ENCODE measurements around the gene ETS1. TPM values are rescaled to one million over a fixed set of nuclear protein-coding genes. Genes with fewer than 3 reads are reported as not detected.

Gene ETS1
- total RNA-seq, 1 experiment from 2014 or later = 67.7 TPM

DNA sequence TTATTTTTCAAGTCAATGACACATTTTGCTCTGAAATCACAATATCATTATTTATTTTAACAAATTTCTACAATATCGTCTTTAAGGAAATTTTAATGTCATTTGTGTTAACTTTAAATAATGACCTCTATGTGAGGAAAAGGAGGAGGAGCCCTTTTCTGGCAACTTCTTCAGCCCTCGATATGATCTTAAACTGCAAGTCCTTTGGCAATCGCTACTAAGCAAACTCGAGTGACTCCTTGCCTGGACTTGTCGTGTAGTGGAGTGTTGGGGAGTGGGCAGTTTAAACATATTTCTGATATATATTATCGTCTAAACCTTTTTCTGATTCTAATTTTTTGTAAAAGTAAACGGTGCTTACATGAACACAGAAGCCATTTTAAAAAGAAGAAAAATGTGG lies 16.7 kb downstream of the ETS1 start:
- DNase-seq (ENCODE audit: low read depth) = no peak

- no peak for DNase-seq (ENCODE audit: low read depth)
Observed at GRCh38 chr11:128569291-128569690, 18.1 kb downstream of the ETS1 start.

- DNase-seq (ENCODE audit: low read depth) = no peak
Observed at GRCh38 chr11:128568166-128568778, 19.1 kb downstream of the ETS1 start.

GRCh38 chr11:128567130-128567529 lies 20.2 kb downstream of the ETS1 start:
- DNase-seq (ENCODE audit: low read depth) = no peak

- peak; percentile 50 for DNase-seq (ENCODE audit: low read depth)
Observed at GRCh38 chr11:128565881-128566280, 21.5 kb downstream of the ETS1 start.

DNA sequence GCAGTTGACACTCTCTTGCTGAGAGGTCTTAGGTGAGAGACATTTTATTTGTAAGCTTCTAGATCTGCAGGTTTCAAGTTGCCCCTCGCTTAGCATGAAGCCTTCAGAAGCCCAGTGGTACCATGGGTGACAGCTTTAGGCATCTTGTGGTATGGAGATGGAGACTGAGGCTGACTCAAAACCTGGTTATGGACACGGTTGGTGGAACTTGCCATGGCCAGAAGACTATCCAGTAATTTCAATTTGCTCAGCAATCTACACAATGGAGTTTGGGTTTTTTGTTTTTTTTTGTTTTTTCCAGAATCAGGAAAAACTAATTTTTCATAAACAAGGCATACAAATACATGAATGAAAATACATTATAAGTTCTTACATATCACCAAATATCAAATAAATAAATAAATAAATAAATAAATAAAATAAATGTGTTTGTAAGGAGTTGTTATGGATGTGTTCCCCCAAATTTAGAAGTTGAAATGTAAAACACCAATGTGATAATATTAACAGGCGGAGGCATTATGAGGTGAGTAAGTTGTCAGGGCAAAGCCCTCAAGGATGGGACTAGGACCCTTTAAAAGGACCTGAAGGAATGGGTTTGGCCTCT lies 22.6 kb downstream of the ETS1 start:
- no peak for DNase-seq (ENCODE audit: low read depth)

- no peak for DNase-seq (ENCODE audit: low read depth)
Observed at GRCh38 chr11:128563942-128564641, 23.3 kb downstream of the ETS1 start.

DNA sequence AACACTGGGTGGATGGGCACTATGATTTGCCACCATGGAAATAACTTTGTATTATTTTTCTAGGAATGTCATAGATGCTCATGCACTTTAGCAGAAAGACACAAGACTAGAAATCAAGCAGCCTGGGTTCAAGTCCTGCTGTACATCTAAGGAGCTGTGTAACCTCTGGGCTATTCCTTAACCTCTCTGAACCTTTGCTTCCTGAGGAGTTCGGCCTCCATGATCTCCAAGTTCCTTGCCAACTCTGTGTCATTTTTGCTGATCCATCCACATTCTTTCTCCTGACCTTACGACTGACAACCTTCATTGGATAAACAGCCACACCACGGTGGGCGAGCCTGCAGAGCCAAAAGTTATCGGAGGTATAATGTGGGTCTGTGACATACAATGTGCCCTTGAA lies 24.1 kb downstream of the ETS1 start:
- no peak for DNase-seq (ENCODE audit: low read depth)

DNA sequence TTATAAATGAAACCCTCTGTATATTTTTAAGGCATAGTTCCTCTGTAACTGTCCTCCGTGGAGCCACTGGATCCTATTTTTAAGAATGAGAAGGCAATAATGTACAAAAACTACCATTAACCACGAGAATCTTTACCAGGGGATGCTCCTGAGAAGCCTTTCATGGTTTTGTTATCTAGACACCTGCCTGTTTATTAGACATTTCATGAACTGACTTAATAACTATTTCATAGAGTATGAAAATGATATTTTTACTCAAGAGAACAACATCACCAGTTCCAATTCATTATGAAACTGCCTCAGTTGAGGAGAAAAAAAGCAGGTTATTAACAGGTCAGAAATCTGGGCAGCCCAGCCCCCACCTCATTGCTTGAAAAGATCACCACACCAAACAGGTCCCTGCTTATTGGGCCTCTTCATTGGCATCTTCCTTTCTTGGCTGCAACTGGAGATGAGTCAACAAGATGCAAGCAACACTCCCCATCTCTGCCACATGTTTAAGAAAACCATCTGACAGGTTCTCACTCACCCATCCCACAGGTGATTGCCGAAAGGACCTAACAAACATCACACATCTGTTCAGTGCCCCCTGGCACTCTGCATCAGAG lies 27.8 kb downstream of the ETS1 start:
- no peak for DNase-seq (ENCODE audit: low read depth)

DNA sequence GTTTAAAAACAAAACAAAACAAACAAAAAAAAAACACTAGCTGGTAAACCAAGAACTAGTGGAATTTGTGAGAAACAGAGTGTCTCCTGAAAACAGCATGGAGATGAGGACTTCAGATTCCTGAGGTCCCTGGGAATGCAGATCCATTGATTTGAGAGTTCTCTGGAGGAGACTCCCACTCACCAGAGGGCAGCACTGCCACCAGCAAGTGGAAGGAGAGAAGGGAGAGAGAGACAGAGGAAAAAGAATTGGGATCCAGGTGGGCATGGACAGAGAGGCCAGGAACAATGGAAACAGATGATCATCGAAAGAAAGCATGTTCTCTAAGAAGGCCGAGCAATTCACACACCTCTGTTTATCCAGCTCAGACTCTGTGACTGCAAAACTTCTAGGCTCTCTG lies 31.8 kb downstream of the ETS1 start:
- peak; percentile 58 for DNase-seq (ENCODE audit: low read depth)

DNA sequence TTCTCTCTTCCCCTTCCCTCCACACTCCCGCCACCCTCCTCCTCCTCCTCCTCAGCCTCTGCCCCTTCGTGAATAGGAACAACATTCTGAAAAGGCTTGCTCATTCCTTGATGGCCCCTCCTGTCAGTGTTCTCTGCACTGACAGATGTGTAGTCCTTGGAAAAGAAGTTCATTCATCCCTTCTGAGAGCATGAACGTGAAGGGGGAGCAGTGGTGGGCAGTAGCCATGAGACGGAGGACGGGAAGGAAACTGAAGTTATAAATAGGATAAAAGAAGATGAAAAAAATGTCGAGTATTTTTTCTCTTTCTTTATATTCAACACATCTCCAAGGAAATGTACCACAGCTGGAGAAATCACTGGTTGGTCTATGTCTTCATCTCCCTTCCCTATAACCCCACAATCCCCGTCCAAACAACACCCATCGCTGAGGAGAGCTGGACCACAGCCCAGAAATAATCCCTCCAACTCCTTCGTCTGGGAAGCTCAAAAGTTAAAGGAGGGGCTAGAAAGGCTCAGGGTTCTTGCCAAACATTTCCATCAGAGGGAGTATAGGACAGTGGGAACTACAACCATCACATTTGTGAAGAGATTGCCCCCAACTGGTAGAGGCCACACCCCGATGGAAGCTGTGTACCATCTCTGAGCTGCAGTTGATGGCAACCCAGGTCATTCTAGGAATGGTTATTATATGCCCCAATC lies 33.5 kb downstream of the ETS1 start:
- peak; percentile 58 for DNase-seq (ENCODE audit: low read depth)

DNA sequence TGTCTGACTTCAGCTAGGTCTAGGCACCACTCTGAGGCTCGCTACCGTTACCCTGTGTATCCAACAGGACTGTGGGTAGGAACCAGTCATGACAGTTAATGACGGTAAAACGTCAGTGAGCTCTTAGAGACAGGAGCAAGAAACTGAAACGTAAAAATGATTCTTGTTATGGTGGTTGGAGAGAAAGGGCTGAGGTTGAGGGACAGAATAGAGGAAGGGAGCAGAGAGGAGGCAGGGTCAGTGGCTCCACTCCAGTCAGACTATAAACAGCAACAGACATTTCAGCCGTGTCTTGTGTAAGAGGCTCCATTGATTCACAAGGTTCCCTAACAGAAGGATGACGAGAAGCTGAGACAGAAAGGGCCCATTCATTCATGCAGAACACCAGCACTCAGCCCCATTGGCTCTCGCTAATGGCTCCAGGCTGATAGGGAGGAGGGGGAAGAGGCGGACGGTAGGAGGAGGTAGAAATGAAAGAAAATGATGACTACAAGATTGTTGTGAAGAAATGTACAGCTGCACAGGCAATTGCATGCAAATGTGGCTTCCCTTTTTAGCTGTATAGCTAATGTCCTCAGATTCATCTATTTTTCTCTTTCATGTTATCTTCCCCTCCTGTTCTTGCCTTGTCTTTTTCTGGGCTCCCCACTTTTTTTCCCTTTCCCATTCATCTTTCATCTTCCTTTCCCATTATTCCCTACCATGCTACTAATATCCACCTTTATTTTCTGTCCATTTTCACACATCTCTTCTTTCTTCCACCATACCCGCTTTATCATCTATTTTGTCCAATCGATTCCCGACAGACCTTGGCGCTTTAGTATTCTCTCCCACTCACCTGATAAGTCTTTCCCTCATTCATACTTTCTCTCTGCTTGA lies 34.3 kb downstream of the ETS1 start:
- DNase-seq (ENCODE audit: low read depth) = no peak

DNA sequence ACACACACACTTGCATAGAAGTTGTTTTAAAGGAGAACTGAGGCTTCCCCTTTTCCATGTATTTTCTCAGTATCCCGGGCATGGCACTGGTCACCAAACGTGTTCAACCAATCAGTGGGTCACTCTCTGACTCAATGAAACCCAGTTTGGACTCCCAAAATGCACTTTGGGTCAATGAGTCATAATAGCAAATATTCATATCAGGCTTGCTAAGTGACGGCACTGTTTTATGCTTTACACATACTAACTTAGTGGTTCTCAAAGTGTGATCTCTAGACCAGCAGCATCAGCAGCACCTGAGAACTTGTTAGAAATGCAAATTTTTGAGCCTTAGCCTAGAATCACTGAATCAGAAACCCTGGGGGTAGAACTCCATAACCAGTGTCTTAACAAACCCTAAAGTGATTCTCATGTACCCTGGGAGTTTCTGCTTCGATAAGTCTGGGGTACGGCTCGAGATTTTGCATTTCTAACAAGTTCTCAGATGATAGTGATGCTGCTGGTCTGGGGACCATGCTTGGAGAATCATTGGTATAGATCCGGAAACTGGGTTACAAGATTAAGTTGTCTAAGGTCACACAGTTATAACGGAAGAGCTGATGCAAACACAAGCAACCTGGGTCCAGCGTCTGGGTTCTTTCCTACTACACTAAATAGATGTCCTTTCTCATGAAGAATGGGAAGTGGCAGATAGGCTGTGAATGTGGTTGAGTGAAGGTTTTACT lies 35.6 kb downstream of the ETS1 start:
- no peak for DNase-seq (ENCODE audit: low read depth)

- DNase-seq (ENCODE audit: low read depth) = no peak
Observed at GRCh38 chr11:128551058-128551457, 36.3 kb downstream of the ETS1 start.

DNA sequence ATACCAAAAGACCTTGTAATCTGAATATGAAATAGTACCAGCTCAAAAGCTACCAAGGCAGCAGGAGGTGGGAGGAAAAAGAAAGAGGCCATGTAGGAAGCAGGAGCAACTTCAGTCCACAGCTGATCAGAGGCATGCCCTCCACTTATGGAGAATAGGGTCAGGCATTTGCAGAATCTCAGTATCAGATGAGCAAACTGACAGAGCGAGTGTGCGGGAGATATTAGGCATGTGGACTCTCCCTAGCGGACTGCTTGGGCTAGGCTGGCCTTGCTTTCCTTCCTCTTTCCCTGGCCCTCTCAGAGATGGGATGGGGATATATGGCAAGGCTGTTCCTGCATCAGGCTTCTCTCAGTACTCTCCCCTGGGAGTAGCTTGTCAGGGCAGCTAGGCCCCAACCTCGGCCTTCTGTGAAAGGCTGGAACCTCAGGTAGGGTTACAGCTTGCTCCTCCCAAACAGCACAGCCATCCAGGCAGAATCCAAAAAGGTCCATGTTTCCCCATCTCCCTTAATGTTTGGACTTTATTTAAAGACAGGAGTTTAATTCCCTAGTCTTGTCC lies 37.0 kb downstream of the ETS1 start:
- DNase-seq (ENCODE audit: low read depth) = no peak

GRCh38 chr11:128549256-128549944 lies 38.0 kb downstream of the ETS1 start:
- DNase-seq (ENCODE audit: low read depth) = no peak

- peak; percentile 36 for DNase-seq (ENCODE audit: low read depth)
Observed at GRCh38 chr11:128548649-128549255, 38.6 kb downstream of the ETS1 start.

GRCh38 chr11:128547946-128548648 lies 39.3 kb downstream of the ETS1 start:
- DNase-seq (ENCODE audit: low read depth) = no peak

DNA sequence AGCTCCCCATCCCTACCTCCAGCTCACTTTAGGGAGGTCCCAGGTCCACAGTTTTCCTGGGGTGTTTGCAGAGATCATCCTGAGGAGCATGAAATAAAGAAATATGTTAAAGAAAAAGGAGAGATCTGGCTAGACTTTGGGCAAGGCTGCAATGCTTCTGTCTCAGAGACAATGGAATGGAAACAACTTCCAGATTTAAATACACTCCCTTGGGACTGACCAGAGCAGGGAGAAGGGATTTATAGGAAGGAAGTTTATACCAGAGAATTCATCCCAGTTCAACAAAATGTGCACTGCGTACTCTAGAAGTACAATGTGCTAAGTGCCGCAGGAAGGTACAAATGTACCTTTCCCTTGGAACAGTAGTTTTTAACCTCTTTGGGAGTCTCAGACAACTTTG lies 40.4 kb downstream of the ETS1 start:
- DNase-seq (ENCODE audit: low read depth) = no peak

Data from M059J (cell line).